ENCODE data around the gene TMPRSS9. TPM values are rescaled to one million over a fixed set of nuclear protein-coding genes. Genes with fewer than 3 reads are reported as not detected.
A peak's percentile ranks its signal among the peaks of the same experiment; 100 is the strongest.

The TMPRSS9 gene
- total and polyA plus RNA-seq, 2 of the 13 experiments (the other 11 are each of a cell fraction or from before 2014, with no cell fraction given) = 2.5 to 5.2 TPM

- TF ChIP-seq, protein P1, sequence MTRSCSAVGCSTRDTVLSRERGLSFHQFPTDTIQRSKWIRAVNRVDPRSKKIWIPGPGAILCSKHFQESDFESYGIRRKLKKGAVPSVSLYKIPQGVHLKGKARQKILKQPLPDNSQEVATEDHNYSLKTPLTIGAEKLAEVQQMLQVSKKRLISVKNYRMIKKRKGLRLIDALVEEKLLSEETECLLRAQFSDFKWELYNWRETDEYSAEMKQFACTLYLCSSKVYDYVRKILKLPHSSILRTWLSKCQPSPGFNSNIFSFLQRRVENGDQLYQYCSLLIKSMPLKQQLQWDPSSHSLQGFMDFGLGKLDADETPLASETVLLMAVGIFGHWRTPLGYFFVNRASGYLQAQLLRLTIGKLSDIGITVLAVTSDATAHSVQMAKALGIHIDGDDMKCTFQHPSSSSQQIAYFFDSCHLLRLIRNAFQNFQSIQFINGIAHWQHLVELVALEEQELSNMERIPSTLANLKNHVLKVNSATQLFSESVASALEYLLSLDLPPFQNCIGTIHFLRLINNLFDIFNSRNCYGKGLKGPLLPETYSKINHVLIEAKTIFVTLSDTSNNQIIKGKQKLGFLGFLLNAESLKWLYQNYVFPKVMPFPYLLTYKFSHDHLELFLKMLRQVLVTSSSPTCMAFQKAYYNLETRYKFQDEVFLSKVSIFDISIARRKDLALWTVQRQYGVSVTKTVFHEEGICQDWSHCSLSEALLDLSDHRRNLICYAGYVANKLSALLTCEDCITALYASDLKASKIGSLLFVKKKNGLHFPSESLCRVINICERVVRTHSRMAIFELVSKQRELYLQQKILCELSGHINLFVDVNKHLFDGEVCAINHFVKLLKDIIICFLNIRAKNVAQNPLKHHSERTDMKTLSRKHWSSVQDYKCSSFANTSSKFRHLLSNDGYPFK (CRISPR knock-in tag; IDR thresholded peaks at IDR 0.05; ENCODE audit: borderline replicate concordance) = peak; percentile 70; the same call in 1 of the 2 replicates
- peak; percentile 55; the same call in 1 of the 2 replicates for TF ChIP-seq ZNF580 (CRISPR knock-in tag; IDR thresholded peaks at IDR 0.05; ENCODE audit: borderline replicate concordance, low read depth)
- peak; percentile 97; the same call in 1 of the 2 replicates for TF ChIP-seq E2F2 (CRISPR knock-in tag; IDR thresholded peaks at IDR 0.05; ENCODE audit: borderline replicate concordance)
- TF ChIP-seq PPARG (CRISPR knock-in tag; conservative IDR thresholded peaks at IDR 0.05) = peak; percentile 25; the same call in 1 of the 2 replicates
- TF ChIP-seq, protein P2, sequence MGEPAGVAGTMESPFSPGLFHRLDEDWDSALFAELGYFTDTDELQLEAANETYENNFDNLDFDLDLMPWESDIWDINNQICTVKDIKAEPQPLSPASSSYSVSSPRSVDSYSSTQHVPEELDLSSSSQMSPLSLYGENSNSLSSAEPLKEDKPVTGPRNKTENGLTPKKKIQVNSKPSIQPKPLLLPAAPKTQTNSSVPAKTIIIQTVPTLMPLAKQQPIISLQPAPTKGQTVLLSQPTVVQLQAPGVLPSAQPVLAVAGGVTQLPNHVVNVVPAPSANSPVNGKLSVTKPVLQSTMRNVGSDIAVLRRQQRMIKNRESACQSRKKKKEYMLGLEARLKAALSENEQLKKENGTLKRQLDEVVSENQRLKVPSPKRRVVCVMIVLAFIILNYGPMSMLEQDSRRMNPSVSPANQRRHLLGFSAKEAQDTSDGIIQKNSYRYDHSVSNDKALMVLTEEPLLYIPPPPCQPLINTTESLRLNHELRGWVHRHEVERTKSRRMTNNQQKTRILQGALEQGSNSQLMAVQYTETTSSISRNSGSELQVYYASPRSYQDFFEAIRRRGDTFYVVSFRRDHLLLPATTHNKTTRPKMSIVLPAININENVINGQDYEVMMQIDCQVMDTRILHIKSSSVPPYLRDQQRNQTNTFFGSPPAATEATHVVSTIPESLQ (CRISPR knock-in tag; conservative IDR thresholded peaks at IDR 0.05) = no peak
- no peak for TF ChIP-seq MLLT10 (CRISPR knock-in tag; IDR thresholded peaks at IDR 0.05)
- 0 out of 2 replicates have a peak, but pooled peaks have one; percentile 42 for TF ChIP-seq ZNF773 (CRISPR knock-in tag; IDR thresholded peaks at IDR 0.05; ENCODE audit: borderline replicate concordance)
- no peak for TF ChIP-seq TRIM24 (CRISPR knock-in tag; IDR thresholded peaks at IDR 0.05)
- TF ChIP-seq, protein P3, sequence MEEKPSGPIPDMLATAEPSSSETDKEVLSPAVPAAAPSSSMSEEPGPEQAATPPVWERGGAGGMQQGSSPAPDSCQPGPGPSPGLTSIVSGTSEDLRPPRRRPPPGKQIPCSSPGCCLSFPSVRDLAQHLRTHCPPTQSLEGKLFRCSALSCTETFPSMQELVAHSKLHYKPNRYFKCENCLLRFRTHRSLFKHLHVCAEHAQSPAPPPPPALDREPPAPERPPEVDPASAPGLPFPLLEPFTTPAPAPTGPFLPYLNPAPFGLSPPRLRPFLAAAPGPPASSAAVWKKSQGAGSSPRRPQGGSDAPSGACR (CRISPR knock-in tag; IDR thresholded peaks at IDR 0.05) = peak; percentile 74; the same call in 1 of the 2 replicates
- peak; percentile 65; the same call in 1 of the 2 replicates for TF ChIP-seq FOXK1 (CRISPR knock-in tag; IDR thresholded peaks at IDR 0.05; ENCODE audit: borderline replicate concordance, low read depth)
- TF ChIP-seq ZMAT5 (CRISPR knock-in tag; IDR thresholded peaks at IDR 0.05; ENCODE audit: borderline replicate concordance, low read depth) = no peak
- TF ChIP-seq DMAP1 (CRISPR knock-in tag; IDR thresholded peaks at IDR 0.05) = peak; percentile 92
- TF ChIP-seq ZSCAN25 (CRISPR knock-in tag; IDR thresholded peaks at IDR 0.05) = 0 out of 2 replicates have a peak, but pooled peaks have one; percentile 50
- TF ChIP-seq ZNF292 (CRISPR knock-in tag; IDR thresholded peaks at IDR 0.05; ENCODE audit: borderline replicate concordance, low read depth) = no peak; the same call in 1 of the 2 replicates
- TF ChIP-seq PAWR (CRISPR knock-in tag; IDR thresholded peaks at IDR 0.05; ENCODE audit: borderline replicate concordance) = no peak
- peak; percentile 88 for TF ChIP-seq ZFP91 (CRISPR knock-in tag; IDR thresholded peaks at IDR 0.05; ENCODE audit: borderline replicate concordance)
- no peak for TF ChIP-seq KLF15 (CRISPR knock-in tag; IDR thresholded peaks at IDR 0.05; ENCODE audit: borderline replicate concordance)
- no peak for TF ChIP-seq HNRNPH1 (optimal IDR thresholded peaks at IDR 0.05; ENCODE audit: low read depth, low read length)
Observed at GRCh38 chr19:2462635-2463421, 102.8 kb downstream of the TMPRSS9 start (continued).
